HEK293 (cell line): ENCODE data around the gene ESPL1.
A peak's percentile ranks its signal among the peaks of the same experiment; 100 is the strongest.

Source experiments
- BCL11A ChIP-seq: fragments of 450-650 bp; formaldehyde crosslinking; IDR thresholded peaks from 2 replicates; pipeline ENCODE4 v1.5.1; 2016; ENCODE audit warnings: low read depth, missing biosample characterization, missing genetic modification characterization
- BCL11B ChIP-seq: fragments of 450-650 bp; formaldehyde crosslinking; IDR thresholded peaks from 2 replicates; pipeline ENCODE4 v1.5.1; 2016; ENCODE audit warnings: low read depth, missing biosample characterization, missing genetic modification characterization
- SETDB1 ChIP-seq: IDR thresholded peaks from one replicate; pipeline ENCODE4 v1.6.1; 2017; ENCODE audit warnings: mild to moderate bottlenecking, low read length, moderate library complexity, mixed read lengths; ENCODE audit not compliant: insufficient read length
- TCF7L2 ChIP-seq: IDR thresholded peaks from 2 replicates; pipeline ENCODE4 v1.6.1; 2011; ENCODE audit warnings: low read depth, mild to moderate bottlenecking, inconsistent platforms, low read length, moderate library complexity, borderline replicate concordance
- TRIM28 ChIP-seq: IDR thresholded peaks from 2 replicates; pipeline ENCODE4 v1.6.1; 2011; ENCODE audit warnings: low read length, control low read depth, borderline replicate concordance
- ZNF223 ChIP-seq: fragments of 450-650 bp; formaldehyde crosslinking; IDR thresholded peaks from 2 replicates; pipeline ENCODE4 v1.5.1; 2016; ENCODE audit warnings: missing biosample characterization, missing genetic modification characterization
- ZNF324 ChIP-seq: fragments of 450-650 bp; formaldehyde crosslinking; IDR thresholded peaks from 2 replicates; pipeline ENCODE4 v1.5.1; 2016; ENCODE audit warnings: missing biosample characterization, missing genetic modification characterization
- ZNF530 ChIP-seq: fragments of 450-650 bp; formaldehyde crosslinking; IDR thresholded peaks from 2 replicates; pipeline ENCODE4 v1.5.1; 2016; ENCODE audit warnings: low read depth, missing biosample characterization, missing genetic modification characterization
- ZNF549 ChIP-seq: fragments of 450-650 bp; IDR thresholded peaks from 2 replicates; pipeline ENCODE4 v1.5.1; 2018; ENCODE audit warnings: missing biosample characterization, missing genetic modification characterization, mild to moderate bottlenecking, inconsistent platforms, moderate library complexity
- ZNF626 ChIP-seq: fragments of 450-650 bp; sonication (Bioruptor Pico); formaldehyde crosslinking; IDR thresholded peaks from 2 replicates; pipeline ENCODE4 v1.5.1; 2018; ENCODE audit warnings: missing biosample characterization, missing genetic modification characterization, inconsistent platforms
- TF ChIP-seq, protein P1 (sequence below): fragments of 450-650 bp; formaldehyde crosslinking; IDR thresholded peaks from 2 replicates; pipeline ENCODE4 v1.5.1; 2016; ENCODE audit warnings: missing biosample characterization, missing genetic modification characterization
- TF ChIP-seq, protein P2 (sequence below): sonication (generic); formaldehyde crosslinking; IDR thresholded peaks from 2 replicates; pipeline ENCODE4 v1.8.1; 2022; ENCODE audit warnings: mild to moderate bottlenecking, moderate library complexity, missing genetic modification reagents
- TF ChIP-seq, protein P3 (sequence below): fragments of 450-650 bp; formaldehyde crosslinking; IDR thresholded peaks from 2 replicates; pipeline ENCODE4 v1.5.1; 2017; ENCODE audit warnings: missing biosample characterization, missing genetic modification characterization
- TF ChIP-seq, protein P4 (sequence below): fragments of 450-650 bp; formaldehyde crosslinking; IDR thresholded peaks from 2 replicates; pipeline ENCODE4 v1.5.1; 2017; ENCODE audit warnings: missing biosample characterization, missing genetic modification characterization

DNA sequence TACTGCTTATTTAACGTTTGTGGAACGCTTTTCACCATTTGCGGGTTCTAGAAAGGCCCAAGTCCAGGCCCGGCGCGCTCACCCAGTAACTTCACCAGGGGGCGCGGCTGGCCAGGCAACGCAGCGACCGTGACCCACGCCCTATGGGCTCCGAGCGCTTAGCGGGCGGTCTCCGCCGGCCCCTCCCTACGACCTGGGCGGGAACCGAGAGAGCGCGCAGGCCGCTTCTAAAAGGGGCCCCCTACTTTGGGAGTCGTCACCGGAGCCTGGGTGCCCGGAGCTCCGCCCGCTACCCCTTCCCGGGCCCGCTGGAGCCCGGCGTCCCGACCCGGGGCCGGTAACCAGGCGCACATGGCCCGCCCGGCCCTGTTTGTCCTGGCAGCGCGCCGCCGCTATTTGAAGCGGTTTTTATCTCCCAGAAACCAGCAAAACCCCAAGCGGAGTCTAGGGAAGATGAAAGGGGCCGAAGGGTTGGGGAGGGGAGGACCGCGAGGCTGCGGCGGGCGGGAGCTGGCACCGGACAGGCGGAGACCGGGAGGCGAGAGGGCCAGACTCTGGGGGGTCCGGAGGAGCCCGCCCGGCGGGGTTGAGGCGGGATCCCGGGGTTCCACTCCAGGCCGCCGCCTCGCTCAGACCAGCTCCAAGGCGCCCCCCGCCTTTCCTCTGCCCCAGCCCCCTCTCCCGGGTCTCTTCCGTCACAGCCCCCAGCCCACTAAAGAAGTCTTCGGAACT is 56.8 kb downstream of the ESPL1 start:
- TF ChIP-seq, protein P1, sequence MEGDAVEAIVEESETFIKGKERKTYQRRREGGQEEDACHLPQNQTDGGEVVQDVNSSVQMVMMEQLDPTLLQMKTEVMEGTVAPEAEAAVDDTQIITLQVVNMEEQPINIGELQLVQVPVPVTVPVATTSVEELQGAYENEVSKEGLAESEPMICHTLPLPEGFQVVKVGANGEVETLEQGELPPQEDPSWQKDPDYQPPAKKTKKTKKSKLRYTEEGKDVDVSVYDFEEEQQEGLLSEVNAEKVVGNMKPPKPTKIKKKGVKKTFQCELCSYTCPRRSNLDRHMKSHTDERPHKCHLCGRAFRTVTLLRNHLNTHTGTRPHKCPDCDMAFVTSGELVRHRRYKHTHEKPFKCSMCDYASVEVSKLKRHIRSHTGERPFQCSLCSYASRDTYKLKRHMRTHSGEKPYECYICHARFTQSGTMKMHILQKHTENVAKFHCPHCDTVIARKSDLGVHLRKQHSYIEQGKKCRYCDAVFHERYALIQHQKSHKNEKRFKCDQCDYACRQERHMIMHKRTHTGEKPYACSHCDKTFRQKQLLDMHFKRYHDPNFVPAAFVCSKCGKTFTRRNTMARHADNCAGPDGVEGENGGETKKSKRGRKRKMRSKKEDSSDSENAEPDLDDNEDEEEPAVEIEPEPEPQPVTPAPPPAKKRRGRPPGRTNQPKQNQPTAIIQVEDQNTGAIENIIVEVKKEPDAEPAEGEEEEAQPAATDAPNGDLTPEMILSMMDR (tag by site-specific recombination): peak; percentile 95
- TF ChIP-seq ZNF549 (tag by site-specific recombination): no peak
- TF ChIP-seq, protein P2, sequence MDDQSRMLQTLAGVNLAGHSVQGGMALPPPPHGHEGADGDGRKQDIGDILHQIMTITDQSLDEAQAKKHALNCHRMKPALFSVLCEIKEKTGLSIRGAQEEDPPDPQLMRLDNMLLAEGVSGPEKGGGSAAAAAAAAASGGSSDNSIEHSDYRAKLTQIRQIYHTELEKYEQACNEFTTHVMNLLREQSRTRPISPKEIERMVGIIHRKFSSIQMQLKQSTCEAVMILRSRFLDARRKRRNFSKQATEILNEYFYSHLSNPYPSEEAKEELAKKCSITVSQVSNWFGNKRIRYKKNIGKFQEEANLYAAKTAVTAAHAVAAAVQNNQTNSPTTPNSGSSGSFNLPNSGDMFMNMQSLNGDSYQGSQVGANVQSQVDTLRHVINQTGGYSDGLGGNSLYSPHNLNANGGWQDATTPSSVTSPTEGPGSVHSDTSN (CRISPR knock-in tag): 0 out of 2 replicates have a peak, but pooled peaks have one; percentile 40
- TF ChIP-seq, protein P3, sequence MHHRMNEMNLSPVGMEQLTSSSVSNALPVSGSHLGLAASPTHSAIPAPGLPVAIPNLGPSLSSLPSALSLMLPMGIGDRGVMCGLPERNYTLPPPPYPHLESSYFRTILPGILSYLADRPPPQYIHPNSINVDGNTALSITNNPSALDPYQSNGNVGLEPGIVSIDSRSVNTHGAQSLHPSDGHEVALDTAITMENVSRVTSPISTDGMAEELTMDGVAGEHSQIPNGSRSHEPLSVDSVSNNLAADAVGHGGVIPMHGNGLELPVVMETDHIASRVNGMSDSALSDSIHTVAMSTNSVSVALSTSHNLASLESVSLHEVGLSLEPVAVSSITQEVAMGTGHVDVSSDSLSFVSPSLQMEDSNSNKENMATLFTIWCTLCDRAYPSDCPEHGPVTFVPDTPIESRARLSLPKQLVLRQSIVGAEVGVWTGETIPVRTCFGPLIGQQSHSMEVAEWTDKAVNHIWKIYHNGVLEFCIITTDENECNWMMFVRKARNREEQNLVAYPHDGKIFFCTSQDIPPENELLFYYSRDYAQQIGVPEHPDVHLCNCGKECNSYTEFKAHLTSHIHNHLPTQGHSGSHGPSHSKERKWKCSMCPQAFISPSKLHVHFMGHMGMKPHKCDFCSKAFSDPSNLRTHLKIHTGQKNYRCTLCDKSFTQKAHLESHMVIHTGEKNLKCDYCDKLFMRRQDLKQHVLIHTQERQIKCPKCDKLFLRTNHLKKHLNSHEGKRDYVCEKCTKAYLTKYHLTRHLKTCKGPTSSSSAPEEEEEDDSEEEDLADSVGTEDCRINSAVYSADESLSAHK (tag by site-specific recombination): peak; percentile 91
- TF ChIP-seq ZNF626 (tag by site-specific recombination): no peak
- peak; percentile 70; the same call in 1 of the 2 replicates for TF ChIP-seq ZNF324
- TF ChIP-seq TCF7L2: peak; percentile 94
- TF ChIP-seq, protein P4, sequence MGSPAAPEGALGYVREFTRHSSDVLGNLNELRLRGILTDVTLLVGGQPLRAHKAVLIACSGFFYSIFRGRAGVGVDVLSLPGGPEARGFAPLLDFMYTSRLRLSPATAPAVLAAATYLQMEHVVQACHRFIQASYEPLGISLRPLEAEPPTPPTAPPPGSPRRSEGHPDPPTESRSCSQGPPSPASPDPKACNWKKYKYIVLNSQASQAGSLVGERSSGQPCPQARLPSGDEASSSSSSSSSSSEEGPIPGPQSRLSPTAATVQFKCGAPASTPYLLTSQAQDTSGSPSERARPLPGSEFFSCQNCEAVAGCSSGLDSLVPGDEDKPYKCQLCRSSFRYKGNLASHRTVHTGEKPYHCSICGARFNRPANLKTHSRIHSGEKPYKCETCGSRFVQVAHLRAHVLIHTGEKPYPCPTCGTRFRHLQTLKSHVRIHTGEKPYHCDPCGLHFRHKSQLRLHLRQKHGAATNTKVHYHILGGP (tag by site-specific recombination): no peak
- no peak for TF ChIP-seq SETDB1
- TF ChIP-seq BCL11B (tag by site-specific recombination): peak; percentile 64; the same call in 1 of the 2 replicates
- TF ChIP-seq TRIM28: no peak
- peak; percentile 81; the same call in 1 of the 2 replicates for TF ChIP-seq BCL11A
- TF ChIP-seq ZNF223: no peak
- no peak for TF ChIP-seq ZNF530 (tag by site-specific recombination)
